Measurements from ENCODE around the gene MERTK. TPM values are rescaled to one million over a fixed set of nuclear protein-coding genes. Genes with fewer than 3 reads are reported as not detected.
A peak's percentile ranks its signal among the peaks of the same experiment; 100 is the strongest.

MERTK gene
- total RNA-seq, 1 donor from 2014 or later: 4.7 TPM

DNA sequence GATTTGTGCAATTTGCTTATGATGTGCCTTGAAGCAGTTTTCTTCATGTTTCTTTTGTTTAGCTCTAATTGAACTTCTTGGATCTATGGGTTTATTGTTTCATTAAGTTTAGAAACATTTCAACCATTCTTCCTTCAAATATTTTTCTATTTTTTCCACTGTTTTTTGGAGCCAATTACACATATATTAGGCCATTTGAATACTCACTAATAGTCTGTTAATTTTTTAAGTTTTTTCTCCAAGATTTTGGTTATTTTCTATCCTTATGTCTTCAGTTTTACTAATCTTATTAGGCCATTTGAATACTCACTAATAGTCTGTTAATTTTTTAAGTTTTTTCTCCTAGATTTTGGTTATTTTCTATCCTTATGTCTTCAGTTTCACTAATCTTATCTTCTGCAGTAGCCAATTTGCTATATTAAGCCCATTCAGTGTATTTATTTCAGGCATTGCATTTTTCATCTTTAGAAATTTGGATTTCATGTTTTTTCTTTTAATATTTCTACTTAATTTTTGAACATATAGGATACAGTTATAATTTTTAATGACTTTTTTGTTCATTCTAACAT lies 147.1 kb downstream of the MERTK start:
- DNase-seq: no peak
- Histone ChIP-seq H3K4me1 (peaks cover 19% of the 10 kb centered on the region), H3K9me3 (replicated peaks) (peaks cover 23% of the 10 kb centered on the region), H3K27me3 (ENCODE audit: low read depth) (no peaks in the 10 kb centered on the region), H3K27ac (replicated peaks) (no peak overlapping the region), H3K36me3 (no peaks in the 10 kb centered on the region), H3K4me3 (no peak overlapping the region)
- intact Hi-C loops (cut with micrococcal nuclease): no loop called here
- no peak for TF ChIP-seq CTCF (IDR thresholded peaks at IDR 0.05; ENCODE audit: borderline replicate concordance)

- H3K36me3 ChIP-seq: no peaks in the 10 kb centered on the region
- no peaks in the 10 kb centered on the region for H3K27me3 ChIP-seq (ENCODE audit: low read depth)
- H3K27ac ChIP-seq (replicated peaks): no peak overlapping the region
- H3K4me3 ChIP-seq: no peak overlapping the region
- TF ChIP-seq CTCF (IDR thresholded peaks at IDR 0.05; ENCODE audit: borderline replicate concordance): no peak
- DNase-seq: no peak
- intact Hi-C loops (cut with micrococcal nuclease): no loop called here
- H3K9me3 ChIP-seq (replicated peaks): peaks cover 23% of the 10 kb centered on the region
- peaks cover 19% of the 10 kb centered on the region for H3K4me1 ChIP-seq
Measured at GRCh38 chr2:112046231-112046630, 147.8 kb downstream of the MERTK start.

DNA sequence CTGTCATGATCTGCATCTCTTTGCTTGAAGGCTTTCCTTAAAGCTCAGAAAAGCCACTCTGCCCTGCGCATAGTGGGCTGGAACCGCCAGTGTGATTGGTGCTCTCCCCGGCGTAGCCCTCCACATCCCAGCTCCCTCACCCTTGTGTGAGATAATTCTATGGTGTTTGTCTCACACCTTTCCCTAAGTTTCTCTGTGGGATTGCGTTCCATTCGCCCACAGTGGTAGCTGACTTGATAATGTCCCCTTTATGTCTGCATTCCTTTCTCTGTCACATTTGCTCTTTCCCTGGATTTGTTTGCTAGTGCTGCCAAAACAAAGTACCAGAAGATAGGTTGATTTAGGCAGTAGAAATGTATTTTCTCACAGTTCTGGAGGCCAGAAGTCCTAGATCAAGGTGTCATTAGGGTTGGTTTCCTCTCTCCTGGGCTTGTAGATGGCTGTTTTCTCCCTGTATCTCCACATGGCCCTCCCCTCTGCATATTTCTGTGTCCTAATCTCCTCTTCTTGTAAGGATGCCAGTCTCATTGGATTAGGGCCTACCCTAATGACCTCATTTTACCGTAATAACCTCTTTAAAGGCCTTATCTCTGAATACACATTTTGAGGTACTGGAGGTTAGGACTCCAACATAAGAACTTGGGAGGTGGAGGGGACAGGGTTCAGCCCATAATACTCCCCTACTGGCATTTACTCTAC lies 149.3 kb downstream of the MERTK start:
- Histone ChIP-seq H3K9me3 (replicated peaks) (peaks cover 23% of the 10 kb centered on the region), H3K4me1 (peaks cover 19% of the 10 kb centered on the region), H3K27me3 (ENCODE audit: low read depth) (no peaks in the 10 kb centered on the region), H3K4me3 (no peak overlapping the region), H3K36me3 (no peaks in the 10 kb centered on the region), H3K27ac (replicated peaks) (peak overlapping the region; percentile 45)
- intact Hi-C loops (cut with micrococcal nuclease): loop anchor here (1.0 kb wide), 1 partner anchor 157 kb away; no protein-coding TSS in a partner anchor
- TF ChIP-seq CTCF (IDR thresholded peaks at IDR 0.05; ENCODE audit: borderline replicate concordance): no peak
- no peak for DNase-seq

DNA sequence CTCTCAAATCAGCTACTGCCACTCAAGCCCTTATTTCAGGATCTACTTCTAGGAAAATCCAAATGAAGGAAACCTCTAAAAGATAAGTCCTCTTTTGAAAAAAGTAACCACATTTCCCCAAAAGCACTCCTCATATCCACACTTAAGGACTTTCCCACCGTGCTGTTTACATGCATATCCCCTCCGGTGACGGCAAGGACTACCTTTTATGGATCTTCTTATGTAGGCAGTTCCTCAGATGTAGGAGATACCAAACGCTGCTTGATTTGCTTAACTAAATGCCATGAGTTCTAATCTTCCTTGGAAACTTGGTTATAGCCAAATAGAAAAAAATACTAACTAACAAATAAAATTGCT lies 149.8 kb downstream of the MERTK start:
- Histone ChIP-seq H3K36me3 (no peaks in the 10 kb centered on the region), H3K27me3 (ENCODE audit: low read depth) (no peaks in the 10 kb centered on the region), H3K4me1 (peaks cover 21% of the 10 kb centered on the region), H3K4me3 (no peak overlapping the region), H3K27ac (replicated peaks) (peak overlapping the region; percentile 45), H3K9me3 (replicated peaks) (peaks cover 23% of the 10 kb centered on the region)
- intact Hi-C loops (cut with micrococcal nuclease): loop anchor here (1.0 kb wide), 1 partner anchor 158 kb away; no protein-coding TSS in a partner anchor
- no peak for TF ChIP-seq CTCF (IDR thresholded peaks at IDR 0.05; ENCODE audit: borderline replicate concordance)
- DNase-seq: no peak

GRCh38 chr2:112048887-112049286 lies 150.5 kb downstream of the MERTK start:
- TF ChIP-seq CTCF (IDR thresholded peaks at IDR 0.05; ENCODE audit: borderline replicate concordance): peak; percentile 85
- peak overlapping the region; percentile 33 for H3K27ac ChIP-seq (replicated peaks)
- H3K4me1 ChIP-seq: peaks cover 27% of the 10 kb centered on the region
- no peak overlapping the region for H3K4me3 ChIP-seq
- DNase-seq: no peak
- intact Hi-C loops (cut with micrococcal nuclease): loop anchor here (1.0 kb wide), 1 partner anchor 159 kb away; no protein-coding TSS in a partner anchor
- peaks cover 20% of the 10 kb centered on the region for H3K9me3 ChIP-seq (replicated peaks)
- no peaks in the 10 kb centered on the region for H3K36me3 ChIP-seq
- no peaks in the 10 kb centered on the region for H3K27me3 ChIP-seq (ENCODE audit: low read depth)
